GM21381 (cell line): ENCODE results near the gene LAGE3.
"Not testable (repeated sequence)": the region's sequence is repeated elsewhere in the genome, so short reads cannot be mapped to it uniquely, and the experiment has no call there.

Source experiments
- ATAC-seq: cut with Tn5 transposase; IDR thresholded peaks from one replicate; pipeline ENCODE4 v1.9.1; 2021; ENCODE audit warnings: mild to moderate bottlenecking, moderate library complexity; ENCODE audit not compliant: unreplicated experiment

Gene LAGE3

DNA sequence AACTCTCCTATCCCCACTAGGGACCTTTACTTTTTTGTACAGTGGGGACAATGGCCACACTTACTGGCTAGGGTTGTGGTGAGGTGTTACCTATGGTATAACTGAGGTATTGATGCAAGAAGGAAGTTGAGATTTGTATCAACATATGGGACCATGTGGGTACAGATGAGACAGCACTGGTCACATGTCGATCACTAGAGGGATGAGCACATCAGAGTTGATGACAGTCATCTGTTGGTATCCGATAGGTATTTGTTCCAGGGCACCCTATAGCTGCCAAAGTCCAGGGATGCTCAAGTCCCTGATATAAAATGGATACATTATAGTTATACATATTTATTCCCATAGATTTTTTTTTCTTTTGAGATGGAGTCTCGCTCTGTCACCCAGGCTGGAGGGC, 23.9 kb upstream of the LAGE3 start:
- ATAC-seq = no peak

DNA sequence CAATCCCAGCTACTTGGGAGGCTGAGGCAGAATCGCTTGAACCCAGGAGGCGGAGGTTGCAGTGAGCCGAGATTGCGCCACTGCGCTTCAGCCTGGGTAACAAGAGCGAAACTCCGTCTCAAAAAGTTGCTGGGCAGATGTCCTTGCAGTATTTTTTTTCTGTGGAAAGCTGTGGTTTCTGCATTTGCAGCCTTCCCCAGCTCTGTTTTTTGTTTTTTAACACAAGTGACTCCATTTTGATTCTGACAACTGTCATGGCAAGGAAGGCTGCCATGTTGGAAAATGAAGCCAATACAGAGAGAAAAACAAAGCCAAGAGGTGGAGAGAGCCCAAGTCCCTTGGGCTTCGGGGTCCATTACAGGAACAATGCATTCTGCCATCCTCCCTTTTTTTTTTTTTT, 23.0 kb upstream of the LAGE3 start:
- no peak for ATAC-seq

DNA sequence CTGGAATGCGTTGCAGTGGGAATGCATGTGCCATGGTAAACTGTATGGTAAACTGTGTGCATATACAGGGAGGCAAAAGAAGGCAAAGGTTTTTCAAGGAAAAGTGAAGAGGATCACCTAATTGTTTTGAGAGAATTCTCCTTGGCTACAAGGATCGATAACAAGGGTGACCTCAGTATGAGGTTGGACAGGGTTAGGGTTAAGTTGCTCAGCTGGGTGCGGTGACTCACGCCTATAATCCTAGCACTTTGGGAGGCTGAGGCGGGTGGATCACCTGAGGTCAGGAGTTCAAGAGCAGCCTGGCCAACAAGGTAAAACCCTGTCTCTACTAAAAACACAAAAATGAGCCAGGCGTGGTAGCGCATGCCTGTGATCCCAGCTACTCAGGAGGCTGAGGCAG, 22.3 kb upstream of the LAGE3 start:
- ATAC-seq = not testable (repeated sequence)

DNA sequence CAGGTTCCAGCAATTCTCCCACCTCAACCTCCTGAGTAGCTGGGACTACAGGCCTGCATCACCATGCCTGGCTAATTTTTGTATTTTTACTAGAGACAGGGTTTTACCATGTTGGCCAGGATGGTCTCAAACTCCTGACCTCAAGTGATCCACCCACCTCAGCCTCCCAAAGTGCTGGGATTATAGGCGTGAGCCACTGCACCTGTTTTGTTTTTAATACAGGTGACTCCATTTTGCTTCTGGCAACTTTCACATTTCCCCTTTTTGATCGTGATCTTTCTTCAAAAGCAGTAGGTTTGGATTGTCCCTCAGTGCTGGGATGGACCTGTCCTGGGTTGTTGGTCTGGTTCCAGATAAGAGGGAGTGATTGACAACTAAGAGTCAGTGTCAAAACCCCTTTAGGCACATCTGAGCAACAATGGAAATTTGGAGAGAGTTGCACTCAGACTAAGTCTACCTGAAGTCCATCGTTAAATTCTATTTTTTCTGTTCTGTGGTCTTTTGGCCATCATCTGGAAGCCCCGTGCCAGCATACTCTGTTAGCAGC, 17.6 kb upstream of the LAGE3 start:
- not testable (repeated sequence) for ATAC-seq

DNA sequence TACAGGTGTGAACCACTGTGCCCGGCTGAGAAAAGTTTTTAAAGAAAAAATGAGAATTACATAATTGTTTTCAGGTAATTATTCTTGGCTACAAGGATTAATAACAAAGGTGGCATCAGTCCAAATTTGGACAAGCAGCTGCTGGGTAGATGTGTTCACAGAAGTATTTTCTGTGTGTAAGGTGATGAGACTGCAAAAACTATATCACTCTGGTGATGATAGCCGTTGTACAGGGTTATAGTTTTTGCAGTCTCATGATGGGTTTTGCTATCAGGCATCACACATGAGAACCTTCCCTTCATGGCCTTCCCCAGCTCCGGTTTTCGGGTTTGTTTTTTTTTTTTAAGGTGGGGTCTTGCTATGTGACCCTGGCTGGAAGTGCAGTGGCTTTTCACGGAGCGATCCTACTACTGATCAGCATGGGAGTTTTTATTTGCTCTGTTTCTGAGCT, 16.4 kb upstream of the LAGE3 start:
- no peak for ATAC-seq

DNA sequence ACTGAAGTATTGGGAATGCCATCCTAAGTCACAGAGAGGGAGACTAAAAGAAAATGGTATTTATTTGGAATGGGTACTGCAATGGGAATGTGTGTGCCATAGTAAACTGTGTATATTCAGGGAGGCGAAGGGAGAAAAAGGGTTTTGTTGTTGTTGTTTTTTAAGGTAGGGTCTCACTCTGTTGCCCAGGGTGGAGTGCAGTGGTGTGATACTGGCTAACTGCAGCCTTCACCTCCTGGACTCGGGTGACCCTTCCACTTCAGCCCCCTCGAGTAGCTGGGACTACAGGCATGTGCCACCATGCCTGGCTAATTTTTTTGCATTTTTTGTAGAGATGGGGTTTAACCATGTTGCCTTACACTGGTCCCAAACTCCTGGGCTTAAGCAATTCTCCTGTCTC, 15.6 kb upstream of the LAGE3 start:
- ATAC-seq = no peak

DNA sequence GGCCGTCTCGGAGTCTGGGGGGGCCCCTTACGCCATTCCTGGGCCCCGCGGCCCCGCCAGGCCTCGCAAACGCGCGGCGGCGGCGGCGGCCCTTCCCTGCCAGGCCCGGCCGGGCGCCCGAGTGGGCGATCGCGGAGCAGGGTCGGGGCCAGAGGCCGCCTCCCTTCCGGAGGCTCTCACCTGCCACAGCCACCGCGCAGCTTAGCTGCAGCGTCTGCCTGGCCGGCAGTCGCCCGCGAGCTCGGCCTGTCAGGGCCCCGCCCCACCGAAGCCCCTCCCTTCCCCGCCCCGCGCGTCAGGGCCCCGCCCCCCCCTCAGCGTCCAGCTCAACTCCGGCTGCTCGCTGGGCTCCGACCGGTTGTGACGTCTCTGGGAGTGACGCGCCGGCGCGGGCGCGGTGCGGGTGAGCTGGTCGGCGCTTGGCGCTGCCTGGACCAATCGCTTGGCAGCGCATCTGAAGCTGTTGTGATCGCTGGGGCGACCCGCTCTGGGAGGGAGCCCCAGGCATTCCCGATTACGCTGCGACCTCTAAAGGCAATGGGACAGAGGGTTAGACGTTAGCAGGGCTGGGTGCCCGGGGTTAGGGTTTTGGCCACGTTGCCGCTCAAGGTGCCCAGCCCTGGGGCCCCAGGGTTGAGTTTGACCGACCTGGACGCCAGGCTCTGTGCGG, 11.5 kb upstream of the LAGE3 start, which contains the start of gene SLC10A3:
SLC10A3 (minus strand) TSS at position 216 of the 670 bp plus-strand sequence. CDS start 1,689 bp downstream, outside the sequence.
- peak; percentile 76 for ATAC-seq

DNA sequence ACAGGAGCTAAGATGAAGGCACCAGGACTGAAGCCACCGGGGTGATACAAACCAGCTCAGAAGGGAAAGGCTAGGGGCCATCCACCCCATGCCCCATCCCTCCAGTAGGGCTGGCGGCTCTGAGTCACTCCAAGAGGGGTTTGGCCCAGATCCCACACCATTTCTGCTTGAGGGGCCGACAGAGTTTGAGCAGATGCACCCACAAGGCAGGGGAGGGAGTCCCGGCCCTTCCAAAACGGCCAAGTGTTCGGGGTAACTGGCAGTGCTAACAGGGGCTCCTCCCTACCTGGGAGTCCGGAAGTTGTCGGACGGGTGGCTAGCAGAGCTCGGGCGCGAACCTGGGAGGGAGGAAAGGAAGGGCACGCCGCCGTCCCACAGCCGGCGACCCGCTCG, 10.9 kb upstream of the LAGE3 start:
- ATAC-seq = peak; percentile 12

DNA sequence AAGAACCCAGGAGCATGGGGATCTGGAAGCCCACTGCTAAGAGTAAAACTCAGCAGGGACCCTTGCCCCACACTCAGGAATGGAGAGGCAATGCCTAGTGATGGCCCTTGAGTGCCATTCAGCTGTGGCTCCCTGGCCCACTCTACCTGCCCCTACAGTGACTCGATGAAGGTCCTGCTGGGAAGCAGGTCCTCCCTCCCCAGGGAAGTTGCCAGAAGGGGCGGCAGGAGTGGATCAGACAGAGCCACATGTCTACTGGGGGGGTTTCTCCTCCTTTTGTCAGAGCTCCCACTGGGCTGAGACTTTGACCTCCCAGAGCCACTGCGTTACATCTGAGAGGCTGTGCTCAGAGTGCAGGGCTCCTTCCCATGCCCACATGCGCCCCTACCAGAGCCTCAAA, 10.1 kb upstream of the LAGE3 start:
- no peak for ATAC-seq

DNA sequence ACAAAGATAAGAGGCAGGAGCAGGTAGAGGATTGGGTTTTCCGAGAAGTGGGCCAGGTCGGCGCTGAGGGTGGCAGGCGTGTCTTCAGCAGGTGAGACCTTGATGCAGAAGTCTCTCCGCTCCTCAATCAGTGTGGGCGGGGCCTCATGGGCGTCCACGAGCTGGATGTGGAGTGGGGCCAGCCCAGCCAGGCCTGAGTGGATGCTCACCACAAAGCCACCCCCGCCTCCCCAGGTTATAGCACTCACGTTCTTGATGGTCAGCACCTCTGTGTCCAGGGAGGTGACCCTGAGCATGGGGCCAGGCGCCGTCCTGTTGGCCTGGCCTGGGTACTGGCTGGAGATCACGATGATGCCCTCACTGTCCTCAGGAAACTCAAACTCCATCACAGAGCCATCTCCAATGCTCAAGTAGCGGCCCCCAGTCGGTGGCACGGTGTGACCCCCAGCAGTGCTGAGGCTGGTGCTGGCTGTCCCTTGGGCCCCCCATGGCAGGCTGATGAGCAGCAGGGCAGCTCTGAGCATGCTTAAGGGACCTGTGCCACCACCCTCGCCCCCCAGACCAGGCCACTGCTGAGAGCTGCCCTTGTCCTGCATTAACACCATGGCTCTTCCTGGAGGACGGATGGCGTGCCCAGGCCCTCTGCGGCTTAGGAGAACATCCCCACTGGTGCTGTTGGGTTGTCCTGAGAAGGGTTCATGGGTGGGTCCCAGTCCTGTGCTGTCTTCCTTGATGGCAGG, 9.4 kb upstream of the LAGE3 start:
- no peak for ATAC-seq

DNA sequence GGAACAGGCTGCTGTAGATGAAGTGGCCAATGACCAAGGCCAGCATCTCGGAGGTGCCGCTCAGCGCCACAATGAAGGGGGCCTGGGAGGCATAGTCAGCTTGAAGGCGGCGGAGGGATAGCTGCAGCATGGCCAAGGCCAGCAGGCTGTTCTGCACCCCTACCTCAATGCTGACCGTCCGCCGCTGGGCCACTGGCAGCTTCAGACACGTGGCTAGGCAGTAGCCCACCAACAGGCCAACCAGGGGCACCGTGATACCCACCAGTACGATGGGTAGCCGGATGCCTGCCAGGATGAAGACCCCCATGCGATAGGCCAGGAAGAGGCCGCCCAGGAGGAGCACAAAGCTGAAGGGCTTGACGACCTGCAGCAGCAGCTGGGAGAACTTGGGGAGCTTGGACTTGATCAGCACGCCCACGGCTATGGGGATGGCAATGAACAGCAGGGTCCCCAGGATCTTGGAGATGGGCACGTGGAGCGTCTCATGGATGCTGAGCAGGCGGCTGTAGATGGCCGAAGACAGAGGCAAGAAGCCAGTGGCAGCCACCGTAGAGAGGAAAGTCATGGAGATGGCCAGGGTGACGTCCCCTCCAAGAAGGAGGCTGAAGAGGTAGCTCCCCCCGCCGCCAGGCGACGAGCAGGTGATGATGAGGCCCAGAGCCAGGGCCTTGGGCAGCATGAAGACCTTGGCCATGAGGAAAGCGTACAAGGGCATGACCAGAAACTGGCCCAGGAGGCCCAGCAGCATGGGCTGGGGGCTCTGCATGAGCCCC, 8.6 kb upstream of the LAGE3 start:
- no peak for ATAC-seq

DNA sequence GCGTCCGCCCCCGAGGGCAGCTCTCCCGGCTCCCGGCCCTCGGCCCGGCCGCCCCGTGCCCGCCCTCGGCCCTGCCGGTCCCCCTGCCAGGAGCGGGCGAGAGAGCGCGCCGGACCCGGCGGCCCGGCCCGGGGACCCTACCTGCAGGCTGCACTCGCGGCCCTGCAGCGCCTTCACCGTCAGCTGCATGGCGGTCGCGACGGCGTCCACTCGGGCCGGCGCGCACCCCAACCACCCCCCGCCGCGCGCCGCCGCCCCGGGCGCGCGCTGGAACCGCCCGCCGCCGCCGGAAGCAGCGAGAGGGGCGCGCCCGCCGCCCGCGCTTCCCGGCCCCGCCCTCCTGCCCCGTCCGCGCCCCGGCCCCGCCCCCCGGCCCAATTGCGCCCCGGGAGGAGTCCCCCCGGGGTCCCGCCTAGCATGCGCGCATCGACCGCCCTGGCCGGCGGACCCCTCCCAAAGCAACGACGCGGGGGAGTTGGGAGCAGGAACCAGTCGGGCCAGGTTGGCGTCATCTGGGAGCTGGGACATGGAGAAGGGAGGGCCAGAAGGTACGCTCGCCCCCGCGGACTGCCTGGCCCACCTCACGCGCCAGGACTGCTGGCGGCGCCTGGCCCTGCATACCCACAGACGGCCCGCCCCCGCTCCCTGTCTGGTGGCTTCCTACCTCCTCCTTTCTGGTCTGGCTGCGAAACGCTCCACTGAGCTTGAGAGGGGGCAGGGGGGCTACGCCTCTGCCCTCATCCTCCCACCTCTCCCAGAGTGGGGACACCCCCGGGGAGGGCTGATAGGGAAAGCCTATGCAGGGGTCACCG, 7.5 kb upstream of the LAGE3 start, which contains the start of gene UBL4A:
UBL4A (minus strand) TSS at position 220 of the 812 bp plus-strand sequence; CDS start at position 189, 31 bp downstream.
- peak; percentile 31 for ATAC-seq

DNA sequence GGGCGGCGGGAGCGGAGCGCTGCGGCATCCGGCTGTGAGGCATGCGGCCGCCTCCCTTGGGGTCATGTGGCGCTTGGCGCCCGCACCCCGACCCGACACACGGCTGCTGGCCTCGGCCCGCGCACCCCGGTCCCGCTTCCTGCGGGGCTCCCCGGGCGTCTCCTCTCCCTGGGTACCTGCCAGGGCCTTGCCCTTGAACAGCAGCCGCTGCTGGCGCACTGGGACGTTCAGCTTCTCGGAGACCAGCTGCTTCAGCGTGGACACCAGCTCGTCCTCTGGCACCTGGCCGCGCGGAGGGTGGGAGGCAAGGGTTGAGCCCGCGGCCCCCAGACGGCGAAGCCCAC, 6.9 kb upstream of the LAGE3 start:
- no peak for ATAC-seq

DNA sequence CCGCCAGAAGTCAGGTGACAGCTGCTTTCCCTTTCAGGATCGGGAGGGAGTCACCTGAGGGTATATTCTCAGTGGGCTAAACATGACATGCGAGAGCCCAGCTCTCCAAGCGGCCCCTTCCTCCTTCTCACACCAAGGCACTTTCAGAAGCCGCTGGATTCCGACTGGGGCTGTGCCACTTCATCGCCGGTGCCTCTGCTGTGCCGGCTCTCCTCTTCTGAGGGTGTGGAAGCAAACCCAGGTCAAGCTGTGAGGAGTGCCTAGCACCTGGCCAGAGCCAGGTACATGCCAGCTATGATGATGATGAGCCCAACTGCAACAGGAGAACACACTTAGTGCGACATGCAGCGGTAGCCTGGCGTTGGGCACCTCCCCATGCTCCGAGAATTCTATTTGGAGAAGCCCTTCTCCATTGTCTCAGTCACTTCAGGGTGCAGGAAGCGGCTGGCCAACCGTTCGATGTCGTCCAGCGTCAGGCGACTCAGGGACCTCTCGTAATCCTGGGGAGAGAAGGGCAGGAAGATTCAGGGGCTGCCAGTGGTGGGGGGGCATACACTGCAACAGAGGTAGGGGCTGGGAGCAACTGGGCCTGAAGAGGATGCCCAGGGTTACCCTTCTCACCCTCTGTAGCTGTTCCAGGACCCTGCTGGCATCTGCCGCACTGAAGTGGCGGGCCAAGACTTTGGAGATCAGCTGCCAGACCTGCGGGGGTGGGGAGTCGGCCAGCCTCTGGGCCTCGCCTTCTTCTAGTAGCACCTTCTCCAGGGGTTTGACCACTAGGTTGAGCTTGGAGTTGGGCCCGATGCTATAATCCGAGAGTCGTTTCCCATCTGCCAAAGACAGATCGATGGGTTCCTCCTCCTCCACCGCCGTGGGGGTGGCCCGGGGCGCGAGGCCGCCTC, 6.3 kb upstream of the LAGE3 start:
- no peak for ATAC-seq

DNA sequence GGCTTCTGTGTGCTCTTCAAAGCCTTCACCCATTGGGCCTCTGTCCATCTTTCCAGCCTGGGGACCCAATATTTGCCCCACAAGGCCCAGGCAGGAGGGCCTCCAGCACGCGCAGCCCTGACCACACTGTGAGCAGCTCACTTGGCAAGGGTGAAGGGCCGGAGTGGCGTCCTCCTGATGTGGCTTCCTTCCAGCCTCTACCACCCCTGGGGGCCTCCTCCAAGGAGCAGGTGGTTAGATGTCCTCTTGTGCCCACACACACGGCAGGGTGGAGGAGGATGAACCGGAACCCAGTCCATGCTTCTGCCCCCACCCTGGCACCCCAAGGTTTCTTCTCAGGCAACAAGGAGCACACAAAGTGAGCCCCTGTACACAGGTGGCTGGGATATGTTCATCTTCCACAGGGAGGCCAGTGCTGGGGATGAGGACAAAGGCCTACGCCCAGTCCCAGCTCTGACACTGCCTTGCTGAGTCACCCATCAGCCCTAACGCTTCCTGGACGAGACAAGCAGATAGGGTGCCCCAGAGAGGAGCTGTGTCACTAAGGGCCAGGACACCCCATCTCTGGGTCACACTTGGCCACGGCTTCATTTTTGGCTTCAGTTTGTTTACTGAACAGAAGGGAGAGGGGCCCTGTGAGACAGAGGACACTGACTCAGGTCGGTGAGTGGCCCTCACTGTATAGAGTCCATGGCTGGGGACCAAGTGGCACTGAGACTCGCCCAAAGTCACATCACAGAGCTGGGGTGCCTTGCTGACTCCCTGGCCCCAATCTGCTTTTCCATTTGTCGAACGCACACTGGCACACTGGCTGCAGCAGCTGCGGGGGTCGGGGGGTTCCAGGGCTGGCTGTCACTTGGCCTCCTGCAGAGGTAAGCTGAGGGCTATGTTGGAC, 5.4 kb upstream of the LAGE3 start:
- no peak for ATAC-seq

DNA sequence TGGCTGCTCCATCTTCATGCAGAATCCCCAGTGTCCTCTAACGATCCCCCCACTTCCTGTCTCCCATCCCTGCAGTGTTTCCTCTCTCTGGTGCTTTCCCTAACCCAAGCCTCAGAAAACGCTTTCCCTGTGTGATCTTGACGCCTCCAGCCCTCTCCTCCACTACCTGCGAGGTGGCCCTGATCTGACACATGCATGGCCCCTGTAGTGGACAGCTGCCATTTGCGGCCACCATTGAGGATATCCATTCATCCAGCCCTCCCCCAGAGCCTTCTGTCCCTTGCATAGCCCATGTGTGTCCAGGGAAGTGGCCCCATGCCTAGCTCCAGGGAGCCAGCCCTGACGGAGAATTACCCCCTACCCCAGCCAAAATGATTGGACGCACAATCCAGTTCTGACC, 4.2 kb upstream of the LAGE3 start:
- no peak for ATAC-seq

DNA sequence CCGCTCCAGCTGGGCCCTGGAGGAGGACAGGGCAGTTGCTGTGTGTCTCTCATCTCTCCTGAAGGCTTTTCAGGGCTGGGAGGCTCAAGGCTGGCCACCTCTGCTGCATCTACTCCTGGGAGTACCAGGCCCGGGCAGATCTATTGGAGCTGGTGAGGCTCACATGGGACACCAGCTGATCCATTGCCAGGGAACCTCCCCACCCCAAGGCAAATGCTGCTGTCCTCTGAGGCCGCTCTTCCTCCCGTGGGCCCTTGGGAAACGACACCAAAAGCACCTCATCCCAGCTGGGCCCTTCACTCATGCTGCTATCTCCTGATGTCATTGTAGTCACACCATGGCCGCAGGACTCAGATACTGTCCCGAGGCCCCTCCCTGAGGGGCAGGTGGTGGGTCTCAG, 3.7 kb upstream of the LAGE3 start:
- no peak for ATAC-seq

DNA sequence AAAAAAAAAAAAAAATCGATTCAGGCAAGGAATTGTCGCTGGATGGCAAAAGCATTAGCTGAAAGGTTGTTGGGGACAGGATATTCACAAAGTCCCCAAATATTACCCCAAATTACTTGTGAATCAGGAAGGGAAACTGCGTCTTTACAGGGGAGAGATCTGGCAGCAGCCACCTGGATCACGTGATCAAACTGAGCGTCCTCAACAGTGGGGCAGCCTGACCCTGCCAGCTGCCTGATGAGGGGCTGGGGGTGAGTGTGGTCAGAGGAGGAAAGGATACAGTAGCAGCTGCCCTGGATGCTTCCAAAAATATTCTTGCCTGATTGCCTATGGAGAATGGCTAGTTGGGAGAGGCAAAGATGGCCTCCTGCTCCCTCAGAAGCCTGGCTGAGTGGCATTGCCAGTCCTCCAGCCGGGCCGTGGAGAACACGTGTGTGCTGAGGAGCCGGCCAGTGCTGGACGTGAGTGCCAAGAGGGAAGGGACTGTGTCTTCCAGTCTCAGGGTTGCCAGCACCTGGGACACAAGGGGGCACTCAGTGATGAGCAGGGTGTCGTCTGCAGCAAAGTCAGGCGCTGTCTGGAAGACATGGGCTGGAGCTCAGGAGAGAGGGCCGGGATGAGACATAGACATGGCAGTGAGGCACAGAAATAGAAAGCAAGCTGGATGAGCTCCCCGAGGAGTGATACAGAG, 3.0 kb upstream of the LAGE3 start:
- ATAC-seq = no peak
